Right atrium auricular region (tissue), 2 donors: Measurements from ENCODE around the gene PITX1. TPM values are rescaled to one million over a fixed set of nuclear protein-coding genes. Genes with fewer than 3 reads are reported as not detected.

Experiments used
- DNase-seq: peaks from one replicate; pipeline ENCODE4 v3.0.0-alpha.2; 2019; ENCODE audit warnings: low spot score
- H3K27ac ChIP-seq, 2 donors: fragments of 200-600 bp; sonication (generic); 1 replicate in 1 of 2; 2 replicates in 1 of 2; pipeline ENCODE4 v1.5.1; 2016 to 2019
- H3K27me3 ChIP-seq, 2 donors: fragments of 200-600 bp; sonication (generic); one replicate each; pipeline versions ENCODE4 v1.5.1 to v1.6.0; 2017 to 2019
- H3K36me3 ChIP-seq: fragments of 200-600 bp; sonication (generic); one replicate; pipeline ENCODE4 v1.5.1; 2016
- H3K4me1 ChIP-seq, 2 donors: fragments of 200-600 bp; sonication (generic); one replicate each; pipeline versions ENCODE4 v1.5.1 to v1.6.0; 2017 to 2019
- H3K4me3 ChIP-seq, 2 donors: fragments of 200-600 bp; sonication (generic); 1 replicate in 1 of 2; 2 replicates in 1 of 2; pipeline ENCODE4 v1.5.1; 2017 to 2019; ENCODE audit warnings: mild to moderate bottlenecking in 1 of 2, moderate library complexity in 1 of 2
- H3K9me3 ChIP-seq, 2 donors: fragments of 200-600 bp; sonication (generic); one replicate each; pipeline ENCODE4 v1.5.1; 2019
- total RNA-seq, 2 donors: library from RNA; depleted of rRNA; stranded (reverse); fragments of >200 nt; gene quantifications; one replicate each; pipeline ENCODE4 v1.1.0, GENCODE V29; 2016
- TF ChIP-seq, protein P1 (sequence below), 2 donors: fragments of 200-600 bp; sonication (generic); IDR thresholded peaks; one replicate each; pipeline ENCODE4 v1.5.1; 2019; ENCODE audit warnings: antibody characterized with exemption in 2 of 2

The PITX1 gene
- total RNA-seq, 2 donors from 2014 or later: not detected

DNA sequence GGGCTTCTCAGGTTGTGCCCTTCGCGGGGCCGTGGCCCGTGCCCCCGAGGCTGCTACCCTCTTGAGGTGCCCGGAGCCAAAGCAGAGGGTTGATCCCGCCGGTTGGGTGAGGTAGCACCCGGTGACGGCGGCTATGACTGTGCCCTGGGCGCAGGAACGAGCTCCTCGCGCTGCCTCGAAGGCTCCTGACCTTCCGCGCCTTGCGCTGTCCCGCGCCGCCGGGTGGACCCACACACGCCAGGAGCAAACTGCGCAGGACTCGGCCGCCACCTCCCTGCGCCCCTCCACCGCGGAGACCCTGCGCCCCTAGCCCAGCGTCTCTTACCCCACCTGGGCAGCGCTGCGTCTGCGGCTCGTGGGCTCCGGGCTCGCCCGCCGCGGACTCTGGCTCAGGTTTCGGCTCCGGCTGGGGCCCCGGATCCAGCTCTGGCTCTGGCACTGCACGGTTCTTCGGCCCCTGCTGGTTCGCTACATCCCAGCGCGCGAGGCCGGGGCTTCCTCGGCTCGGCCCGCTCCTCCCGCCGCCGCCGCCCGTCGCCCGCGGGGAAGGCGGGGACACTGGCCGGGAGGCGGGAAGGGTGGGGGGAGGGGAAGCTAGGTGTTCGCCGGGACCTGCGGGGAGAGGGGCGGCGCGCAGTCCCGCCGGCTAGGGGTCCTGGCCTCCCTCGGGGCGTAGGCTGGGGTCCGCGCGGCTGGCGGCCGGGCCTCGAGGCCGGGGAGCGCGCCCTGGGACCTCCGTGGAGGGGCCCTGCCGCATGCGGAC, 5.4 kb upstream of the PITX1 start:
- Histone ChIP-seq H3K9me3 (no peaks in the 10 kb centered on the region), H3K4me3 (peak overlapping the region in 1 of 2 donors; percentile 3), H3K27ac (no peak overlapping the region), H3K36me3 (no peaks in the 10 kb centered on the region), H3K27me3 (peaks cover 49% of the 10 kb centered on the region in 2 donors), H3K4me1 (peaks cover 0 to 26% of the 10 kb centered on the region in 2 donors)
- DNase-seq: no peak
- TF ChIP-seq, protein P1, sequence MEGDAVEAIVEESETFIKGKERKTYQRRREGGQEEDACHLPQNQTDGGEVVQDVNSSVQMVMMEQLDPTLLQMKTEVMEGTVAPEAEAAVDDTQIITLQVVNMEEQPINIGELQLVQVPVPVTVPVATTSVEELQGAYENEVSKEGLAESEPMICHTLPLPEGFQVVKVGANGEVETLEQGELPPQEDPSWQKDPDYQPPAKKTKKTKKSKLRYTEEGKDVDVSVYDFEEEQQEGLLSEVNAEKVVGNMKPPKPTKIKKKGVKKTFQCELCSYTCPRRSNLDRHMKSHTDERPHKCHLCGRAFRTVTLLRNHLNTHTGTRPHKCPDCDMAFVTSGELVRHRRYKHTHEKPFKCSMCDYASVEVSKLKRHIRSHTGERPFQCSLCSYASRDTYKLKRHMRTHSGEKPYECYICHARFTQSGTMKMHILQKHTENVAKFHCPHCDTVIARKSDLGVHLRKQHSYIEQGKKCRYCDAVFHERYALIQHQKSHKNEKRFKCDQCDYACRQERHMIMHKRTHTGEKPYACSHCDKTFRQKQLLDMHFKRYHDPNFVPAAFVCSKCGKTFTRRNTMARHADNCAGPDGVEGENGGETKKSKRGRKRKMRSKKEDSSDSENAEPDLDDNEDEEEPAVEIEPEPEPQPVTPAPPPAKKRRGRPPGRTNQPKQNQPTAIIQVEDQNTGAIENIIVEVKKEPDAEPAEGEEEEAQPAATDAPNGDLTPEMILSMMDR (IDR thresholded peaks at IDR 0.05): no peak

DNA sequence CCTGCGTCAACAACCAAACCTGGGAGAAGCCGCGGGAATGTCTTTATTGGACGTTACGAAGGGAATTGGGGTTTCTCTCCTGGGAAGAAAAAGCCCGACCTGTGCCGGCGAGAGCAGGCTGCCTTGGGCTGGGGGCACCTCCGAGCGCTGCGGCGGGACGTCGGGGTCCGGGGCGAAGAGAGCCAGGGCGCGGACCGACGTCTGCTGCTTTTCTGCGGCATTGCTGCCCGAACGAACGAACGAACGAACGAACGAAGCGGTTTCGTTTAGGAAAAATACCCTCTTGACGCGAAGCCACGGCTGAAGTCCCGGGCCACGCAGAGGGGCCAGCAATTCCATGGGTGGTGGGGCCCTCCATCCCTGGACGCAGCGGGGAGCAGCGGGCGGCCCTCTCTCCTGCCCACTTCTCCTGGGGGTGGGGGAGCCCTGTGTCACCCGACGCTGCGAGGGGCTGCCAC, 4.8 kb upstream of the PITX1 start:
- no peak for DNase-seq
- Histone ChIP-seq H3K4me1 (peaks cover 0 to 32% of the 10 kb centered on the region in 2 donors), H3K27me3 (peaks cover 46 to 49% of the 10 kb centered on the region in 2 donors), H3K27ac (no peak overlapping the region), H3K4me3 (peak overlapping the region in 1 of 2 donors; percentile 3), H3K36me3 (no peaks in the 10 kb centered on the region), H3K9me3 (no peaks in the 10 kb centered on the region)
- TF ChIP-seq, protein P1 (IDR thresholded peaks at IDR 0.05): no peak

DNA sequence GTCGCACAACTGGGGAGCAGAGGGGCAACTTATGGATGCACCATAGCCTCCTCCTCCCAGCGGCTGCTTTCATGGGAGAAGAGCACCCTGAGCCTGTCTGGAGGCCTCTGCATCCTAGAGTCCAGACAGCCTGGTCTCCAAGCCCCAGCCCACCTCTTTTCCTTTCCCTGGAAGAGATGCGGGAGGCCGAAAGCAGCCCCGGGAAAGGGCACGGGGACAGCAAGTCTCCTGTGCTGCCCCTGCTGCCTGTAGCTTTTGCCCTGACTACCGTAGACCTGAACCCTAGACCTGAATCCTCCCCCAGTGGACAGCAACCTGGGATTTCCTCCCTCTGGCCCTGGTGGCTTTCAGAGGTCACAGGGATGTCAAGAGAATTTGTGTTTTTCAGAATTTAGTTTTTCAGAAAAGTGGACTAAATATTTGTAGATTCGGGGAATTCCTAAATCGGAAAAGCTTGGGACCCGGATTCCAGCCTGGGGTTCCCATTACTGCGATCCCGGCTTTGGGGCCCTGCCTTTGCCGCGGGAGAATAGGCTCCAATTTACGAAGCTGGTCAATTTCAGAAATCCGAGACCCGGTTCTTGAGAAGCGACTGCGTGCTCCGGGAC, 4.3 kb upstream of the PITX1 start:
- no peak overlapping the region for H3K27ac ChIP-seq
- H3K36me3 ChIP-seq: no peaks in the 10 kb centered on the region
- DNase-seq: no peak
- no peak overlapping the region for H3K4me3 ChIP-seq
- H3K9me3 ChIP-seq: no peaks in the 10 kb centered on the region
- TF ChIP-seq, protein P1 (IDR thresholded peaks at IDR 0.05): no peak
- H3K27me3 ChIP-seq: peaks cover 46 to 53% of the 10 kb centered on the region in 2 donors
- peaks cover 0 to 38% of the 10 kb centered on the region in 2 donors for H3K4me1 ChIP-seq

DNA sequence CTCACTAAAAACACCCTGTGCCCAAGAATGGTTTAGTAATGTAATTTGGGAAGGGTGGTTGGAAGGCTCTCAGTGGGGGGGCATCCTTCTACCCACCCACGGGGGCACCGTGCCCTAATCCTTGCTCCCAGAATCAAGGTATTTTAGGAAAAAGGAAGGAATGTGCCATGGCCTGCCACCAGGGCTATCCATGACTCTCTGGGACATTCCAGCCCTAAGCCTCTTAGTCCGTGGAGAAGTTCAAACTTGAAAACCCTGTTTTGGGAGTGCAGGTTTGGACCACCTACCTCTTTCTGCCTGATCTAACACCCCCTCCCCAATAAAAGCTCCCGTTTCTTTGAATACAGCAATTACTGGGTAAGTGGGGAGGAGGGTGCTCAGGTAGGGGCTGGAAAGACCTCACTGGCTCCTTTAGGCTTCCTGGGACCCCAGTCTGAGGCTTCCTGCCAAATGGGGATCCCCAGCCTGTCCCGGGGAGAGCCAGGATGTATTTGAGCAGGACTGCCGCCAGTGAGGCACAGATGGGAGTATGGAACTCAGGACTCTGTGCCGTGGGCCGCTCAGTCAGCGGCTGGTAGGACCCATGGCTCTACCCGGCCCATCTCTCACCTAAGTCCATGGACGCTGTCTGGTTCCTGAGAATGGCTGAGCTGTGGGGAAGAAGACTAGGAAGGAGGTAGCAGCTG, 3.6 kb upstream of the PITX1 start:
- no peaks in the 10 kb centered on the region for H3K9me3 ChIP-seq
- H3K4me3 ChIP-seq: no peak overlapping the region
- peaks cover 0 to 44% of the 10 kb centered on the region in 2 donors for H3K4me1 ChIP-seq
- no peaks in the 10 kb centered on the region for H3K36me3 ChIP-seq
- no peak overlapping the region for H3K27ac ChIP-seq
- peaks cover 46 to 57% of the 10 kb centered on the region in 2 donors for H3K27me3 ChIP-seq
- TF ChIP-seq, protein P1 (IDR thresholded peaks at IDR 0.05): no peak
- DNase-seq: no peak

DNA sequence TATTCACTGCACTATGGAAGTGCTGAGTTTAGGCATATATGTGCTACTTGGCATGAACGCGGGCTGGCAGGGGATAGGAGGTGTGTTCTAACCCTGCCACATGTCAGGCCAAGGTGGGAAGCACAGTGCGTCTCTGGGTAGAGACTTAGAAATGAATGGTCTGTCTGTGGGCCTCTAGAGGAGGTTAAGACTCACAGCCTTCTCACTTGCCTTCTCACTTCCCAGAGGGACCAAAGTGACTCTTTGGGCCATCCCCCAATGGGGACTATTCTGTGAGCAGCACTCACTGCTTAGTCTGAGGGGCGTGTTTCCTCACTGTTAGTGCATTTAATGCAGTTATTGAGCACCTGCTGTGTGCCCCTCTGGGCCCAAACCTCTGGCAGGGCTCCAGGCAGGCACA, 2.4 kb upstream of the PITX1 start:
- H3K27ac ChIP-seq: no peak overlapping the region
- H3K36me3 ChIP-seq: no peaks in the 10 kb centered on the region
- no peaks in the 10 kb centered on the region for H3K9me3 ChIP-seq
- H3K4me1 ChIP-seq: peaks cover 0 to 52% of the 10 kb centered on the region in 2 donors
- TF ChIP-seq, protein P1 (IDR thresholded peaks at IDR 0.05): no peak
- peaks cover 58 to 70% of the 10 kb centered on the region in 2 donors for H3K27me3 ChIP-seq
- no peak overlapping the region for H3K4me3 ChIP-seq
- no peak for DNase-seq
